H9 (cell line): ENCODE data around the gene FXYD7. TPM values are rescaled to one million over a fixed set of nuclear protein-coding genes. Genes with fewer than 3 reads are reported as not detected.

Experiments
- DNase-seq: peaks from one replicate; pipeline ENCODE4 v3.0.0-alpha.2; 2017
- H2AFZ ChIP-seq: one replicate; pipeline ENCODE4 v1.6.1; 2013; ENCODE audit warnings: mild to moderate bottlenecking, low read length, control low read depth, moderate library complexity
- H2AK5ac ChIP-seq: 2 replicates; pipeline ENCODE4 v1.6.1; 2013; ENCODE audit warnings: low read length, control low read depth, mixed read lengths; ENCODE audit not compliant: insufficient read length
- H2BK120ac ChIP-seq: one replicate; pipeline ENCODE4 v1.6.1; 2013; ENCODE audit warnings: low read depth, mild to moderate bottlenecking, low read length, control low read depth, inconsistent platforms; ENCODE audit not compliant: poor library complexity, severe bottlenecking
- H2BK12ac ChIP-seq: 2 replicates; pipeline ENCODE4 v1.6.1; 2013; ENCODE audit warnings: low read length, control low read depth, mixed read lengths, low read depth; ENCODE audit not compliant: insufficient read length
- H2BK15ac ChIP-seq: 2 replicates; pipeline ENCODE4 v1.6.1; 2013; ENCODE audit warnings: low read depth, low read length, control low read depth
- H2BK20ac ChIP-seq: one replicate; pipeline ENCODE4 v1.6.1; 2013; ENCODE audit warnings: low read depth, mild to moderate bottlenecking, low read length, control low read depth, inconsistent platforms; ENCODE audit not compliant: poor library complexity, severe bottlenecking
- H2BK5ac ChIP-seq: 2 replicates; pipeline ENCODE4 v1.6.1; 2013; ENCODE audit warnings: low read length, control low read depth, mixed read lengths; ENCODE audit not compliant: insufficient read length
- H3K14ac ChIP-seq: 2 replicates; pipeline ENCODE4 v1.6.1; 2013; ENCODE audit warnings: low read length, control low read depth; ENCODE audit not compliant: insufficient read depth
- H3K18ac ChIP-seq: 2 replicates; pipeline ENCODE4 v1.6.1; 2013; ENCODE audit warnings: low read depth, mild to moderate bottlenecking, mixed read lengths, low read length, control low read depth; ENCODE audit not compliant: insufficient read length
- H3K23ac ChIP-seq: 2 replicates; pipeline ENCODE4 v1.6.1; 2013; ENCODE audit warnings: low read length, control low read depth, mixed read lengths, low read depth; ENCODE audit not compliant: insufficient read length
- H3K23me2 ChIP-seq: 2 replicates; pipeline ENCODE4 v1.6.1; 2013; ENCODE audit warnings: low read depth, mild to moderate bottlenecking, mixed read lengths, low read length, control low read depth; ENCODE audit not compliant: insufficient read length, poor library complexity, severe bottlenecking
- H3K27ac ChIP-seq: 2 replicates; pipeline ENCODE4 v1.5.1; 2013; ENCODE audit warnings: low read length, control low read depth, mixed read lengths, low read depth; ENCODE audit not compliant: insufficient read length
- H3K27me3 ChIP-seq: 2 replicates; pipeline ENCODE4 v1.6.1; 2013; ENCODE audit warnings: low read length, control low read depth, inconsistent platforms; ENCODE audit not compliant: insufficient read depth
- H3K4ac ChIP-seq: 2 replicates; pipeline ENCODE4 v1.6.1; 2013; ENCODE audit warnings: low read depth, mild to moderate bottlenecking, control low read depth, inconsistent platforms, low read length, moderate library complexity
- H3K4me1 ChIP-seq: 2 replicates; pipeline ENCODE4 v1.6.1; 2013; ENCODE audit warnings: low read length, control low read depth, inconsistent platforms; ENCODE audit not compliant: insufficient read depth
- H3K4me2 ChIP-seq: 2 replicates; pipeline ENCODE4 v1.6.1; 2013; ENCODE audit warnings: low read length, control low read depth, mixed read lengths; ENCODE audit not compliant: insufficient read length, insufficient read depth
- H3K56ac ChIP-seq: 2 replicates; pipeline ENCODE4 v1.6.1; 2013; ENCODE audit warnings: low read depth, mild to moderate bottlenecking, mixed read lengths, low read length, control low read depth; ENCODE audit not compliant: insufficient read length
- H3K79me1 ChIP-seq: 2 replicates; pipeline ENCODE4 v1.6.1; 2013; ENCODE audit warnings: low read depth, mild to moderate bottlenecking, moderate library complexity, low read length, control low read depth, inconsistent platforms; ENCODE audit not compliant: insufficient read depth, poor library complexity, severe bottlenecking
- H3K79me2 ChIP-seq: 2 replicates; pipeline ENCODE4 v1.6.1; 2013; ENCODE audit warnings: low read length, control low read depth, inconsistent platforms; ENCODE audit not compliant: insufficient read depth
- H3K9ac ChIP-seq: 2 replicates; pipeline ENCODE4 v1.6.1; 2013; ENCODE audit warnings: low read length, control low read depth, mixed read lengths; ENCODE audit not compliant: insufficient read length; ENCODE audit errors: extremely low read depth
- H3K9me3 ChIP-seq: one replicate; pipeline ENCODE4 v1.6.1; 2013; ENCODE audit warnings: low read depth, low read length, inconsistent platforms; ENCODE audit not compliant: control insufficient read depth
- H3T11ph ChIP-seq: one replicate; pipeline ENCODE4 v1.6.1; 2013; ENCODE audit warnings: mild to moderate bottlenecking, low read length, control low read depth, inconsistent platforms
- H4K20me1 ChIP-seq: one replicate; pipeline ENCODE4 v1.6.1; 2013; ENCODE audit not compliant: control insufficient read depth, insufficient read length, insufficient read depth
- H4K5ac ChIP-seq: 2 replicates; pipeline ENCODE4 v1.6.1; 2013; ENCODE audit warnings: low read depth, mild to moderate bottlenecking, mixed read lengths, low read length, control low read depth; ENCODE audit not compliant: insufficient read length
- H4K8ac ChIP-seq: replicated peaks from 2 replicates; pipeline ENCODE4 v1.6.1; 2013; ENCODE audit warnings: low read length, control low read depth, mixed read lengths, low read depth; ENCODE audit not compliant: insufficient read length
- H4K91ac ChIP-seq: 2 replicates; pipeline ENCODE4 v1.6.1; 2013; ENCODE audit warnings: low read depth, mild to moderate bottlenecking, moderate library complexity, mixed read lengths, low read length, control low read depth; ENCODE audit not compliant: insufficient read length
- H3K27ac Mint-ChIP-seq, 3 experiments: 2 replicates in 2 of 3; 3 replicates in 1 of 3; pipeline ENCODE4 v1.8.0; 2020 to 2021; ENCODE audit warnings: mixed read lengths in 3 of 3, mild to moderate bottlenecking in 1 of 3, moderate library complexity in 1 of 3
- H3K27me3 Mint-ChIP-seq: 2 replicates; pipeline ENCODE4 v1.8.0; 2021; ENCODE audit warnings: low read depth, mild to moderate bottlenecking, moderate library complexity, mixed read lengths
- H3K36me3 Mint-ChIP-seq, 3 experiments: 2 replicates in 2 of 3; 3 replicates in 1 of 3; pipeline ENCODE4 v1.8.0; 2020 to 2021; ENCODE audit warnings: low read depth in 3 of 3, mixed read lengths in 3 of 3; ENCODE audit not compliant: insufficient read depth in 1 of 3
- H3K4me1 Mint-ChIP-seq, 2 experiments: 2 replicates each; pipeline ENCODE4 v1.8.0; 2020; ENCODE audit warnings: mixed read lengths in 2 of 2
- H3K4me3 Mint-ChIP-seq, 2 experiments: 2 replicates in 1 of 2; 3 replicates in 1 of 2; pipeline ENCODE4 v1.8.0; 2020 to 2021; ENCODE audit warnings: mild to moderate bottlenecking in 2 of 2, mixed read lengths in 2 of 2, moderate library complexity in 1 of 2
- H3K9me3 Mint-ChIP-seq, 2 experiments: 2 replicates in 1 of 2; 3 replicates in 1 of 2; pipeline ENCODE4 v1.8.0; 2020; ENCODE audit warnings: mild to moderate bottlenecking in 2 of 2, mixed read lengths in 2 of 2, moderate library complexity in 1 of 2
- WGBS: extraction: QIAGEN DNeasy Blood & Tissue Kit; methylation state at CpG from one replicate; pipeline ENCODE4 v1.1.7; 2013; ENCODE audit warnings: missing lambda C conversion rate, low lambda C conversion rate, mixed read lengths; ENCODE audit not compliant: insufficient read length; ENCODE audit errors: extremely low coverage; 5-methylcytosine and 5-hydroxymethylcytosine counted together
- total RNA-seq: library from RNA; stranded (reverse); gene quantifications from 2 replicates; pipeline ENCODE4 v1.2.1, GENCODE V29; 2021
- TF ChIP-seq, protein P1 (sequence below): fragments of 200-600 bp; sonication (generic); conservative IDR thresholded peaks from 3 replicates; pipeline ENCODE4 v1.8.0; 2021; ENCODE audit warnings: antibody characterized with exemption, mild to moderate bottlenecking

FXYD7 gene
- total RNA-seq, 1 experiment from 2014 or later, result 9.0 TPM

DNA sequence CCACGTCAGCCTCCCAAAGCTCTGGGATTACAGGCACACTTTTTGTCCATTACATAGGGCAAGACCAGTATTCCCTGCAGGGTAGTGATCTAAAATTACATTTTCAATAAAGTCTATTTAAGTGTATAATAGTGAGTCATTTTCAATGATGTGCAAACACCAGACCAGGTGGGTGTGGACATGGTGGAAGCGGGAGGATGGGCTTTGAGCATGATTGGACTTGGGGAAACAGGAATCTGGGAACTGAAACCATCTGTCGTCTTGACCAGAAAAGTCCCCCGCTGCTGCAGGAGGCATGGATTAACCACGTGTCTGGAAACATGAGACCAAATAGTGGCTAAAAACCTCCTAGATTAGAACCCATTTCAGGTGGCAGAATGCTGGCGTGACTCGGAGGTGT lies 22.6 kb upstream of the FXYD7 start:
- no peaks in the 10 kb centered on the region for H3K23me2 ChIP-seq
- DNase-seq, result no peak
- no peak overlapping the region for H2BK12ac ChIP-seq
- H2BK15ac ChIP-seq, result no peak overlapping the region
- H3K9ac ChIP-seq, result no peak overlapping the region
- H3K79me1 ChIP-seq, result no peaks in the 10 kb centered on the region
- no peak overlapping the region for H2BK20ac ChIP-seq
- no peak overlapping the region for H3K56ac ChIP-seq
- no peaks in the 10 kb centered on the region for H3K27me3 ChIP-seq
- Mint-ChIP-seq H3K4me1 (peaks cover 40 to 56% of the 10 kb centered on the region in 2 experiments), H3K9me3 (no peaks in the 10 kb centered on the region), H3K4me3 (no peak overlapping the region), H3K27ac (no peak overlapping the region; a peak in 1 of 7 replicates), H3K36me3 (no peaks in the 10 kb centered on the region), H3K27me3 (peaks cover 10% of the 10 kb centered on the region)
- no peak overlapping the region for H3T11ph ChIP-seq
- no peak overlapping the region for H3K18ac ChIP-seq
- H2BK120ac ChIP-seq, result no peak overlapping the region
- no peak overlapping the region for H3K27ac ChIP-seq
- H3K4me2 ChIP-seq, result no peak overlapping the region
- H3K4ac ChIP-seq, result no peak overlapping the region
- no peaks in the 10 kb centered on the region; the same call in 1 of the 2 replicates for H3K4me1 ChIP-seq
- no peak overlapping the region for H3K14ac ChIP-seq
- no peak overlapping the region for H2BK5ac ChIP-seq
- H4K20me1 ChIP-seq, result no peaks in the 10 kb centered on the region
- no peaks in the 10 kb centered on the region for H3K9me3 ChIP-seq
- no peak overlapping the region for H4K8ac ChIP-seq
- no peaks in the 10 kb centered on the region for H3K79me2 ChIP-seq
- no peak overlapping the region for H4K5ac ChIP-seq
- H2AK5ac ChIP-seq, result no peak overlapping the region
- H3K23ac ChIP-seq, result no peak overlapping the region
- no peak overlapping the region for H4K91ac ChIP-seq
- WGBS, result no CpG with 5 or more reads among the region's 7 CpGs
- no peak overlapping the region for H2AFZ ChIP-seq
- TF ChIP-seq, protein P1, sequence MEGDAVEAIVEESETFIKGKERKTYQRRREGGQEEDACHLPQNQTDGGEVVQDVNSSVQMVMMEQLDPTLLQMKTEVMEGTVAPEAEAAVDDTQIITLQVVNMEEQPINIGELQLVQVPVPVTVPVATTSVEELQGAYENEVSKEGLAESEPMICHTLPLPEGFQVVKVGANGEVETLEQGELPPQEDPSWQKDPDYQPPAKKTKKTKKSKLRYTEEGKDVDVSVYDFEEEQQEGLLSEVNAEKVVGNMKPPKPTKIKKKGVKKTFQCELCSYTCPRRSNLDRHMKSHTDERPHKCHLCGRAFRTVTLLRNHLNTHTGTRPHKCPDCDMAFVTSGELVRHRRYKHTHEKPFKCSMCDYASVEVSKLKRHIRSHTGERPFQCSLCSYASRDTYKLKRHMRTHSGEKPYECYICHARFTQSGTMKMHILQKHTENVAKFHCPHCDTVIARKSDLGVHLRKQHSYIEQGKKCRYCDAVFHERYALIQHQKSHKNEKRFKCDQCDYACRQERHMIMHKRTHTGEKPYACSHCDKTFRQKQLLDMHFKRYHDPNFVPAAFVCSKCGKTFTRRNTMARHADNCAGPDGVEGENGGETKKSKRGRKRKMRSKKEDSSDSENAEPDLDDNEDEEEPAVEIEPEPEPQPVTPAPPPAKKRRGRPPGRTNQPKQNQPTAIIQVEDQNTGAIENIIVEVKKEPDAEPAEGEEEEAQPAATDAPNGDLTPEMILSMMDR, result no peak
